Measurements from ENCODE around the gene IRAK1.

Gene IRAK1

GRCh38 chrX:153974003-153974725 lies 45.5 kb downstream of the IRAK1 start:
- H3K4me3 Mint-ChIP-seq, result peak overlapping the region; percentile 92
- H3K9me3 Mint-ChIP-seq, result peaks cover 9% of the 10 kb centered on the region
- peaks cover 30% of the 10 kb centered on the region for H3K4me1 Mint-ChIP-seq
- H3K27ac Mint-ChIP-seq, result peak overlapping the region; percentile 99
- no peaks in the 10 kb centered on the region for H3K36me3 Mint-ChIP-seq (ENCODE audit: low read depth)
- H3K27me3 Mint-ChIP-seq (ENCODE audit: low read depth, poor library complexity), result no peaks in the 10 kb centered on the region
- DNase-seq, result no peak
- TF ChIP-seq CTCF (IDR thresholded peaks at IDR 0.05), result no peak

GRCh38 chrX:153973127-153974002 lies 46.3 kb downstream of the IRAK1 start:
- Mint-ChIP-seq H3K36me3 (ENCODE audit: low read depth) (no peaks in the 10 kb centered on the region), H3K27me3 (ENCODE audit: low read depth, poor library complexity) (no peaks in the 10 kb centered on the region), H3K4me3 (peak overlapping the region; percentile 92), H3K4me1 (peaks cover 36% of the 10 kb centered on the region), H3K9me3 (peaks cover 9% of the 10 kb centered on the region), H3K27ac (peak overlapping the region; percentile 99)
- no peak for DNase-seq
- no peak for TF ChIP-seq CTCF (IDR thresholded peaks at IDR 0.05)

GRCh38 chrX:153972368-153973126 lies 47.2 kb downstream of the IRAK1 start, which contains the start of gene TMEM187:
TMEM187 (plus strand) TSS chrX:153972754; CDS start chrX:153982063, 9,309 bp downstream.
- H3K4me1 Mint-ChIP-seq, result peaks cover 44% of the 10 kb centered on the region
- H3K36me3 Mint-ChIP-seq (ENCODE audit: low read depth), result peaks cover 3% of the 10 kb centered on the region
- TF ChIP-seq CTCF (IDR thresholded peaks at IDR 0.05), result no peak
- H3K9me3 Mint-ChIP-seq, result peaks cover 9% of the 10 kb centered on the region
- peak within 1 kb of the TSS; percentile 100 for H3K4me3 Mint-ChIP-seq
- no peaks in the 10 kb centered on the region for H3K27me3 Mint-ChIP-seq (ENCODE audit: low read depth, poor library complexity)
- peak; percentile 91 for DNase-seq
- peak within 1 kb of the TSS; percentile 100 for H3K27ac Mint-ChIP-seq

GRCh38 chrX:153971450-153972367 lies 48.0 kb downstream of the IRAK1 start, which contains the start of gene HCFC1:
HCFC1 (minus strand) TSS chrX:153971818; CDS start chrX:153970840, 978 bp downstream.
- Mint-ChIP-seq H3K36me3 (ENCODE audit: low read depth) (peaks cover 5% of the 10 kb centered on the region), H3K27ac (peak within 1 kb of the TSS; percentile 100), H3K9me3 (peaks cover 5% of the 10 kb centered on the region), H3K27me3 (ENCODE audit: low read depth, poor library complexity) (peaks cover 3% of the 10 kb centered on the region), H3K4me3 (peak within 1 kb of the TSS; percentile 100), H3K4me1 (peaks cover 53% of the 10 kb centered on the region)
- no peak for TF ChIP-seq CTCF (IDR thresholded peaks at IDR 0.05)
- DNase-seq, result peak; percentile 95

- H3K27ac Mint-ChIP-seq, result peak overlapping the region; percentile 100
These were observed 48.6 kb downstream of the IRAK1 start for GRCh38 chrX:153971124-153971449.

More at GRCh38 chrX:153971124-153971449, 48.6 kb downstream of the IRAK1 start:
- peaks cover 5% of the 10 kb centered on the region for H3K36me3 Mint-ChIP-seq (ENCODE audit: low read depth)
- H3K9me3 Mint-ChIP-seq, result peaks cover 4% of the 10 kb centered on the region
- TF ChIP-seq CTCF (IDR thresholded peaks at IDR 0.05), result no peak
- H3K4me1 Mint-ChIP-seq, result peaks cover 59% of the 10 kb centered on the region
- H3K4me3 Mint-ChIP-seq, result peak overlapping the region; percentile 100
- peaks cover 3% of the 10 kb centered on the region for H3K27me3 Mint-ChIP-seq (ENCODE audit: low read depth, poor library complexity)
- peak; percentile 84 for DNase-seq

Data from nephron progenitor cell (in vitro differentiated cells).